HS-5 (cell line): ENCODE data around the gene TRA2A.
"Not testable (repeated sequence)": the region's sequence is repeated elsewhere in the genome, so short reads cannot be mapped to it uniquely, and the experiment has no call there.

Source experiments
- DNase-seq: peaks from one replicate; pipeline ENCODE4 v3.0.0-alpha.2; 2012; ENCODE audit warnings: low read depth

TRA2A gene

GRCh38 chr7:23494009-23494408 is 37.8 kb downstream of the TRA2A start:
- DNase-seq: no peak

- no peak for DNase-seq
Measured at GRCh38 chr7:23491502-23491901, 40.3 kb downstream of the TRA2A start.

GRCh38 chr7:23490357-23491135 is 41.2 kb downstream of the TRA2A start:
- no peak for DNase-seq

GRCh38 chr7:23488714-23489113 is 43.1 kb downstream of the TRA2A start:
- not testable (repeated sequence) for DNase-seq

- no peak for DNase-seq
Measured at GRCh38 chr7:23487670-23488069, 44.1 kb downstream of the TRA2A start.

- DNase-seq: no peak
Measured at GRCh38 chr7:23486002-23486773, 45.6 kb downstream of the TRA2A start.

- no peak for DNase-seq
Measured at GRCh38 chr7:23482686-23483085, 49.1 kb downstream of the TRA2A start.

- DNase-seq: no peak
Measured at GRCh38 chr7:23477962-23478866, 53.6 kb downstream of the TRA2A start.

GRCh38 chr7:23477157-23477499 is 54.7 kb downstream of the TRA2A start:
- DNase-seq: no peak

- no peak for DNase-seq
Measured at GRCh38 chr7:23476286-23477156, 55.3 kb downstream of the TRA2A start.

- DNase-seq: no peak
Measured at GRCh38 chr7:23475576-23475839, 56.3 kb downstream of the TRA2A start.

GRCh38 chr7:23474829-23475575 is 56.8 kb downstream of the TRA2A start:
- DNase-seq: no peak

- DNase-seq: peak; percentile 88
Measured at GRCh38 chr7:23474094-23474828, 57.5 kb downstream of the TRA2A start.

GRCh38 chr7:23473844-23474093 is 58.0 kb downstream of the TRA2A start:
- no peak for DNase-seq

GRCh38 chr7:23472956-23473843 is 58.6 kb downstream of the TRA2A start:
- DNase-seq: no peak

GRCh38 chr7:23472556-23472955 is 59.2 kb downstream of the TRA2A start:
- no peak for DNase-seq

- no peak for DNase-seq
Measured at GRCh38 chr7:23472046-23472445, 59.7 kb downstream of the TRA2A start.

- no peak for DNase-seq
Measured at GRCh38 chr7:23471106-23471859, 60.5 kb downstream of the TRA2A start.
